KOPT-K1 (cell line): Measurements from ENCODE around the gene RNGTT.
"Not testable (repeated sequence)": the region's sequence is repeated elsewhere in the genome, so short reads cannot be mapped to it uniquely, and the experiment has no call there.

Source experiments
- H3K27ac ChIP-seq: fragments of 200-600 bp; sonication (generic); 2 replicates; pipeline ENCODE4 v1.5.1; 2016; ENCODE audit warnings: antibody characterized with exemption, mild to moderate bottlenecking, low read depth, low read length; ENCODE audit not compliant: poor library complexity, severe bottlenecking
- H3K36me3 ChIP-seq: fragments of 200-600 bp; sonication (generic); 2 replicates; pipeline ENCODE4 v1.5.1; 2017; ENCODE audit warnings: antibody characterized with exemption, mild to moderate bottlenecking, low read length, moderate library complexity; ENCODE audit not compliant: insufficient read depth
- H3K9me3 ChIP-seq: fragments of 200-600 bp; sonication (generic); 2 replicates; pipeline ENCODE4 v1.5.1; 2017; ENCODE audit warnings: antibody characterized with exemption, low read length, mild to moderate bottlenecking; ENCODE audit not compliant: insufficient read depth, poor library complexity, severe bottlenecking

The RNGTT gene

GRCh38 chr6:88984152-88984551, 20.7 kb upstream of the RNGTT start:
- H3K27ac ChIP-seq, result no peak overlapping the region
- no peaks in the 10 kb centered on the region for H3K9me3 ChIP-seq
- no peaks in the 10 kb centered on the region for H3K36me3 ChIP-seq

GRCh38 chr6:88983532-88983931, 20.1 kb upstream of the RNGTT start:
- no peaks in the 10 kb centered on the region for H3K36me3 ChIP-seq
- no peak overlapping the region for H3K27ac ChIP-seq
- no peaks in the 10 kb centered on the region for H3K9me3 ChIP-seq

GRCh38 chr6:88983129-88983528, 19.7 kb upstream of the RNGTT start:
- not testable (repeated sequence) for H3K36me3 ChIP-seq, H3K9me3 ChIP-seq, H3K27ac ChIP-seq

GRCh38 chr6:88982720-88983119, 19.3 kb upstream of the RNGTT start:
- no peak overlapping the region for H3K27ac ChIP-seq
- H3K9me3 ChIP-seq, result no peaks in the 10 kb centered on the region
- H3K36me3 ChIP-seq, result no peaks in the 10 kb centered on the region

GRCh38 chr6:88975369-88975768, 12.0 kb upstream of the RNGTT start:
- Histone ChIP-seq H3K9me3 (no peaks in the 10 kb centered on the region), H3K36me3 (no peaks in the 10 kb centered on the region), H3K27ac (no peak overlapping the region)

GRCh38 chr6:88972504-88973423, 9.3 kb upstream of the RNGTT start:
- peaks cover 4% of the 10 kb centered on the region for H3K9me3 ChIP-seq
- H3K36me3 ChIP-seq, result no peaks in the 10 kb centered on the region
- H3K27ac ChIP-seq, result no peak overlapping the region

GRCh38 chr6:88970301-88970700, 6.9 kb upstream of the RNGTT start:
- Histone ChIP-seq H3K36me3 (no peaks in the 10 kb centered on the region), H3K9me3 (peaks cover 10% of the 10 kb centered on the region), H3K27ac (no peak overlapping the region)

- H3K9me3 ChIP-seq, result peaks cover 10% of the 10 kb centered on the region
- not testable (repeated sequence) for H3K36me3 ChIP-seq, H3K27ac ChIP-seq
These were observed 5.8 kb upstream of the RNGTT start for GRCh38 chr6:88969255-88969654.

GRCh38 chr6:88967891-88968290, 4.5 kb upstream of the RNGTT start:
- H3K36me3 ChIP-seq, result no peaks in the 10 kb centered on the region
- H3K27ac ChIP-seq, result no peak overlapping the region
- H3K9me3 ChIP-seq, result peaks cover 10% of the 10 kb centered on the region

- Histone ChIP-seq H3K36me3 (peaks cover 9% of the 10 kb centered on the region; the same call in 1 of the 2 replicates), H3K27ac (no peak overlapping the region), H3K9me3 (peaks cover 10% of the 10 kb centered on the region)
These were observed 2.3 kb upstream of the RNGTT start for GRCh38 chr6:88965691-88966090.

GRCh38 chr6:88964509-88964908, 1.1 kb upstream of the RNGTT start:
- peaks cover 10% of the 10 kb centered on the region for H3K9me3 ChIP-seq
- H3K36me3 ChIP-seq, result peaks cover 9% of the 10 kb centered on the region; the same call in 1 of the 2 replicates
- H3K27ac ChIP-seq, result peak overlapping the region; percentile 82

GRCh38 chr6:88958842-88959241, 4.6 kb downstream of the RNGTT start:
- Histone ChIP-seq H3K36me3 (peaks cover 22% of the 10 kb centered on the region), H3K27ac (no peak overlapping the region), H3K9me3 (peaks cover 17% of the 10 kb centered on the region)

GRCh38 chr6:88953550-88954386, 9.7 kb downstream of the RNGTT start:
- Histone ChIP-seq H3K9me3 (peaks cover 48% of the 10 kb centered on the region), H3K27ac (no peak overlapping the region), H3K36me3 (peaks cover 21% of the 10 kb centered on the region)

GRCh38 chr6:88952065-88952704, 11.2 kb downstream of the RNGTT start:
- Histone ChIP-seq H3K27ac (no peak overlapping the region), H3K9me3 (peaks cover 48% of the 10 kb centered on the region), H3K36me3 (peaks cover 18% of the 10 kb centered on the region; the same call in 1 of the 2 replicates)
